ENCODE measurements around the gene TMA7. TPM values are rescaled to one million over a fixed set of nuclear protein-coding genes. Genes with fewer than 3 reads are reported as not detected.
A peak's percentile ranks its signal among the peaks of the same experiment; 100 is the strongest.

Gene TMA7
- total and polyA plus RNA-seq, 2 of the 13 experiments (the other 11 are each of a cell fraction or from before 2014, with no cell fraction given), result 100 to 486 TPM

GRCh38 chr3:48419597-48419996 lies 20.5 kb upstream of the TMA7 start:
- H3K27me3 ChIP-seq (ENCODE audit: control insufficient read depth in 1 of 2, insufficient read depth in 2 of 2, low read length in 2 of 2), result no peaks in the 10 kb centered on the region
- H3K9me3 ChIP-seq (ENCODE audit: low read length), result no peaks in the 10 kb centered on the region
- WGBS (ENCODE audit: low lambda C conversion rate), result 97% methylated on average over 14 of the region's 17 CpGs
- H3K4me1 ChIP-seq (ENCODE audit: insufficient read depth, low read length), result peaks cover 27% of the 10 kb centered on the region
- no peak overlapping the region for H2AFZ ChIP-seq (ENCODE audit: low read length)
- DNase-seq (ENCODE audit: low spot score) (no peak), ATAC-seq (no peak), FAIRE-seq (no peak)
- H3K4me3 ChIP-seq (replicated peaks in 1 of 3; ENCODE audit: insufficient read depth in 1 of 3, low read depth in 2 of 3, low read length in 3 of 3), result no peak overlapping the region
- peaks cover 32% of the 10 kb centered on the region for H3K79me2 ChIP-seq (ENCODE audit: insufficient read depth, low read length)
- TF ChIP-seq POLR2AphosphoS2 (IDR thresholded peaks at IDR 0.05; ENCODE audit: low read depth, low read length) (0 out of 2 replicates have a peak, but pooled peaks have one; percentile 29), AGO2 (optimal IDR thresholded peaks at IDR 0.05; ENCODE audit: low read depth, low read length) (peak; percentile 84), KLF16 (CRISPR knock-in tag; IDR thresholded peaks at IDR 0.05) (no peak), RBFOX2 (IDR thresholded peaks at IDR 0.05; ENCODE audit: low read depth, low read length) (peak; percentile 77)
- H3K36me3 ChIP-seq (replicated peaks in 1 of 2; ENCODE audit: control insufficient read depth in 1 of 2, insufficient read depth in 2 of 2, low read length in 2 of 2), result peaks cover 74 to 99% of the 10 kb centered on the region in 2 experiments
- CTCF ChIA-PET (ENCODE audit: low intra/inter-chr PET ratio, low total read pairs), result no interaction called here
- no peak overlapping the region for H3K9ac ChIP-seq (ENCODE audit: insufficient read depth, low read depth, low read length)
- peaks cover 48% of the 10 kb centered on the region; the same call in 1 of the 2 replicates for H4K20me1 ChIP-seq (ENCODE audit: insufficient read depth, low read length)
- H3K4me2 ChIP-seq (ENCODE audit: low read depth, low read length), result no peak overlapping the region
- in situ Hi-C loops (cut with HindIII; ENCODE audit: extremely low pct_ligation_motif_present, low pct_unique_long_range_greater_than_20kb), result no loop called here
- no TSS peak for BruUV-seq (replicated peaks)
- POLR2A ChIA-PET, result interaction anchor here (1.6 to 11.1 kb wide), 4 partner anchors 11 to 27 kb away, joined by 3 to 130 read pairs (median 7); partner anchors contain the start of genes ATRIP, CCDC51, PLXNB1 and TMA7
- intact Hi-C loops (cut with micrococcal nuclease; ENCODE audit: unreplicated experiment), result no loop called here
- H3K27ac ChIP-seq (ENCODE audit: extremely low read length, insufficient read depth, low read length), result no peak overlapping the region

GRCh38 chr3:48420561-48420960 lies 19.5 kb upstream of the TMA7 start:
- in situ Hi-C loops (cut with HindIII; ENCODE audit: extremely low pct_ligation_motif_present, low pct_unique_long_range_greater_than_20kb) (no loop called here), intact Hi-C loops (cut with micrococcal nuclease; ENCODE audit: unreplicated experiment) (no loop called here)
- no peak for TF ChIP-seq NFIB (CRISPR knock-in tag; IDR thresholded peaks at IDR 0.05; ENCODE audit: borderline replicate concordance)
- TF ChIP-seq AGO2 (optimal IDR thresholded peaks at IDR 0.05; ENCODE audit: low read depth, low read length), result peak; percentile 93
- TF ChIP-seq ZFY (CRISPR knock-in tag; IDR thresholded peaks at IDR 0.05), result no peak
- peak; percentile 72 for TF ChIP-seq RBFOX2 (IDR thresholded peaks at IDR 0.05; ENCODE audit: low read depth, low read length)
- H3K27ac ChIP-seq (ENCODE audit: extremely low read length, insufficient read depth, low read length), result no peak overlapping the region
- no peaks in the 10 kb centered on the region for H3K9me3 ChIP-seq (ENCODE audit: low read length)
- no peak for FAIRE-seq
- no peaks in the 10 kb centered on the region for H3K27me3 ChIP-seq (ENCODE audit: control insufficient read depth in 1 of 2, insufficient read depth in 2 of 2, low read length in 2 of 2)
- no peak overlapping the region for H3K9ac ChIP-seq (ENCODE audit: insufficient read depth, low read depth, low read length)
- WGBS (ENCODE audit: low lambda C conversion rate), result 96% methylated on average over 11 of the region's 14 CpGs
- H4K20me1 ChIP-seq (ENCODE audit: insufficient read depth, low read length), result peaks cover 54% of the 10 kb centered on the region; the same call in 1 of the 2 replicates
- no peak overlapping the region for H3K4me3 ChIP-seq (replicated peaks in 1 of 3; ENCODE audit: insufficient read depth in 1 of 3, low read depth in 2 of 3, low read length in 3 of 3)
- ATAC-seq, result no peak
- H3K4me1 ChIP-seq (ENCODE audit: insufficient read depth, low read length), result peaks cover 37% of the 10 kb centered on the region
- peaks cover 67 to 97% of the 10 kb centered on the region in 2 experiments for H3K36me3 ChIP-seq (replicated peaks in 1 of 2; ENCODE audit: control insufficient read depth in 1 of 2, insufficient read depth in 2 of 2, low read length in 2 of 2)
- H2AFZ ChIP-seq (ENCODE audit: low read length), result no peak overlapping the region
- H3K4me2 ChIP-seq (ENCODE audit: low read depth, low read length), result no peak overlapping the region
- no TSS peak for BruUV-seq (replicated peaks)
- no peak for DNase-seq (ENCODE audit: low spot score)
- peaks cover 41% of the 10 kb centered on the region for H3K79me2 ChIP-seq (ENCODE audit: insufficient read depth, low read length)
- ChIA-PET POLR2A (interaction anchor here (1.6 to 11.1 kb wide), 2 partner anchors 10 to 19 kb away, joined by 3 to 130 read pairs; partner anchors contain the start of genes CCDC51, PLXNB1 and TMA7), CTCF (ENCODE audit: low intra/inter-chr PET ratio, low total read pairs) (no interaction called here)
